Neural progenitor cell (in vitro differentiated cells): ENCODE results near the gene PCLO. TPM values are rescaled to one million over a fixed set of nuclear protein-coding genes. Genes with fewer than 3 reads are reported as not detected.
A peak's percentile ranks its signal among the peaks of the same experiment; 100 is the strongest.

Source experiments
- DNase-seq: peaks from one replicate; pipeline ENCODE4 v3.0.0-alpha.2; 2016; ENCODE audit warnings: low spot score
- H2AFZ ChIP-seq: fragments of 200-600 bp; sonication (generic); replicated peaks from 2 replicates; pipeline ENCODE4 v1.6.1; 2016; ENCODE audit warnings: antibody characterized with exemption
- H3F3A ChIP-seq: fragments of 200-600 bp; sonication (generic); 2 replicates; pipeline ENCODE4 v1.6.1; 2016; ENCODE audit warnings: antibody characterized with exemption, low read depth
- H3K27ac ChIP-seq: fragments of 200-600 bp; sonication (generic); 2 replicates; pipeline ENCODE4 v1.5.1; 2016; ENCODE audit warnings: mild to moderate bottlenecking
- H3K27me3 ChIP-seq: fragments of 200-600 bp; sonication (generic); 2 replicates; pipeline ENCODE4 v1.6.1; 2016; ENCODE audit warnings: mild to moderate bottlenecking, moderate library complexity
- H3K36me3 ChIP-seq: fragments of 200-600 bp; sonication (generic); 2 replicates; pipeline ENCODE4 v1.5.1; 2016
- H3K4me1 ChIP-seq: fragments of 200-600 bp; sonication (generic); 2 replicates; pipeline ENCODE4 v1.6.1; 2016; ENCODE audit warnings: mixed run types
- H3K4me2 ChIP-seq: fragments of 200-600 bp; sonication (generic); 2 replicates; pipeline ENCODE4 v1.6.1; 2016
- H3K4me3 ChIP-seq: fragments of 200-600 bp; sonication (generic); 2 replicates; pipeline ENCODE4 v1.5.1; 2016
- H3K79me2 ChIP-seq: fragments of 200-600 bp; sonication (generic); 2 replicates; pipeline ENCODE4 v1.6.1; 2016; ENCODE audit warnings: low read depth
- H3K9ac ChIP-seq: fragments of 200-600 bp; sonication (generic); 2 replicates; pipeline ENCODE4 v1.6.1; 2016
- H3K9me3 ChIP-seq: fragments of 200-600 bp; sonication (generic); 2 replicates; pipeline ENCODE4 v1.5.1; 2016; ENCODE audit warnings: low read depth
- H4K20me1 ChIP-seq: fragments of 200-600 bp; sonication (generic); 2 replicates; pipeline ENCODE4 v1.6.1; 2016; ENCODE audit warnings: low read depth
- H3K27ac Mint-ChIP-seq: 3 replicates; pipeline ENCODE4 v1.8.0; 2021; ENCODE audit warnings: mixed read lengths
- H3K27me3 Mint-ChIP-seq: 2 replicates; pipeline ENCODE4 v1.8.0; 2022; ENCODE audit warnings: low read depth, mild to moderate bottlenecking, inconsistent platforms, moderate library complexity, mixed read lengths; ENCODE audit not compliant: insufficient read depth
- H3K36me3 Mint-ChIP-seq: 3 replicates; pipeline ENCODE4 v1.8.0; 2021; ENCODE audit warnings: mixed read lengths
- H3K4me1 Mint-ChIP-seq: 3 replicates; pipeline ENCODE4 v1.8.0; 2021; ENCODE audit warnings: mixed read lengths
- H3K4me3 Mint-ChIP-seq: 3 replicates; pipeline ENCODE4 v1.8.0; 2021; ENCODE audit warnings: mild to moderate bottlenecking, moderate library complexity, mixed read lengths
- H3K9me3 Mint-ChIP-seq: 3 replicates; pipeline ENCODE4 v1.8.0; 2020; ENCODE audit warnings: mixed read lengths
- CTCF ChIP-seq: fragments of 200-600 bp; sonication (generic); IDR thresholded peaks from 2 replicates; pipeline ENCODE4 v1.5.1; 2017; ENCODE audit warnings: antibody characterized with exemption, mild to moderate bottlenecking
- EZH2 ChIP-seq: fragments of 200-600 bp; sonication (generic); IDR thresholded peaks from 2 replicates; pipeline ENCODE4 v1.6.1; 2017; ENCODE audit warnings: antibody characterized with exemption, mild to moderate bottlenecking, moderate library complexity
- EZH2phosphoT487 ChIP-seq: fragments of 200-600 bp; sonication (generic); IDR thresholded peaks from 2 replicates; pipeline ENCODE4 v1.6.1; 2017; ENCODE audit warnings: antibody characterized with exemption
- total RNA-seq: library from RNA; depleted of rRNA; stranded (reverse); fragments of >200 nt; gene quantifications from 2 replicates; pipeline ENCODE4 v1.2.3, GENCODE V29; 2015; ENCODE audit warnings: low replicate concordance

Gene PCLO
- total RNA-seq, 1 donor from 2014 or later, result 2.0 TPM

GRCh38 chr7:82932516-82932915, 230.2 kb downstream of the PCLO start:
- DNase-seq, result no peak
- Mint-ChIP-seq H3K36me3 (no peaks in the 10 kb centered on the region), H3K27ac (no peak overlapping the region), H3K4me1 (no peaks in the 10 kb centered on the region), H3K4me3 (no peak overlapping the region), H3K9me3 (no peaks in the 10 kb centered on the region), H3K27me3 (peaks cover 2% of the 10 kb centered on the region)
- Histone ChIP-seq H3K4me1 (no peaks in the 10 kb centered on the region), H2AFZ (no peak overlapping the region), H3K9ac (no peak overlapping the region), H3K36me3 (no peaks in the 10 kb centered on the region), H3K27me3 (no peaks in the 10 kb centered on the region), H3K79me2 (no peaks in the 10 kb centered on the region), H3K9me3 (no peaks in the 10 kb centered on the region), H3K4me2 (no peak overlapping the region), H3K4me3 (no peak overlapping the region), H4K20me1 (no peaks in the 10 kb centered on the region), H3F3A (no peaks in the 10 kb centered on the region), H3K27ac (no peak overlapping the region)
- no peak for TF ChIP-seq CTCF
- no peak for TF ChIP-seq EZH2phosphoT487
- no peak for TF ChIP-seq EZH2

GRCh38 chr7:82926477-82926876, 236.2 kb downstream of the PCLO start:
- Histone ChIP-seq H3K79me2 (no peaks in the 10 kb centered on the region), H3K27me3 (no peaks in the 10 kb centered on the region), H3F3A (no peaks in the 10 kb centered on the region), H4K20me1 (no peaks in the 10 kb centered on the region), H3K4me3 (no peak overlapping the region), H3K4me2 (no peak overlapping the region), H3K27ac (no peak overlapping the region), H3K9ac (no peak overlapping the region), H3K4me1 (no peaks in the 10 kb centered on the region), H3K36me3 (no peaks in the 10 kb centered on the region), H3K9me3 (no peaks in the 10 kb centered on the region), H2AFZ (no peak overlapping the region)
- no peaks in the 10 kb centered on the region for H3K9me3 Mint-ChIP-seq
- TF ChIP-seq EZH2 (no peak), CTCF (no peak), EZH2phosphoT487 (no peak)
- peak; percentile 45 for DNase-seq
- no peaks in the 10 kb centered on the region for H3K36me3 Mint-ChIP-seq
- H3K27ac Mint-ChIP-seq, result peak overlapping the region; percentile 69
- H3K27me3 Mint-ChIP-seq, result peaks cover 5% of the 10 kb centered on the region
- H3K4me1 Mint-ChIP-seq, result peaks cover 7% of the 10 kb centered on the region
- no peak overlapping the region for H3K4me3 Mint-ChIP-seq

GRCh38 chr7:82925331-82925730, 237.4 kb downstream of the PCLO start:
- H3K36me3 Mint-ChIP-seq, result no peaks in the 10 kb centered on the region
- H3K27me3 Mint-ChIP-seq, result peaks cover 5% of the 10 kb centered on the region
- H3K9me3 Mint-ChIP-seq, result no peaks in the 10 kb centered on the region
- H3K27ac Mint-ChIP-seq, result no peak overlapping the region
- DNase-seq, result no peak
- Histone ChIP-seq H3K4me2 (no peak overlapping the region), H2AFZ (no peak overlapping the region), H3F3A (no peaks in the 10 kb centered on the region), H3K79me2 (no peaks in the 10 kb centered on the region), H3K9ac (no peak overlapping the region), H4K20me1 (no peaks in the 10 kb centered on the region), H3K27ac (no peak overlapping the region), H3K4me1 (no peaks in the 10 kb centered on the region), H3K36me3 (no peaks in the 10 kb centered on the region), H3K27me3 (no peaks in the 10 kb centered on the region), H3K4me3 (no peak overlapping the region), H3K9me3 (no peaks in the 10 kb centered on the region)
- H3K4me3 Mint-ChIP-seq, result no peak overlapping the region
- peaks cover 7% of the 10 kb centered on the region for H3K4me1 Mint-ChIP-seq
- no peak for TF ChIP-seq EZH2
- no peak for TF ChIP-seq EZH2phosphoT487
- no peak for TF ChIP-seq CTCF

- Histone ChIP-seq H3K27ac (no peak overlapping the region), H3K4me1 (no peaks in the 10 kb centered on the region), H3K79me2 (no peaks in the 10 kb centered on the region), H4K20me1 (no peaks in the 10 kb centered on the region), H3K4me3 (no peak overlapping the region), H3K9ac (no peak overlapping the region), H2AFZ (no peak overlapping the region), H3K4me2 (no peak overlapping the region), H3K9me3 (no peaks in the 10 kb centered on the region), H3K27me3 (no peaks in the 10 kb centered on the region), H3K36me3 (no peaks in the 10 kb centered on the region), H3F3A (no peaks in the 10 kb centered on the region)
- Mint-ChIP-seq H3K4me1 (no peaks in the 10 kb centered on the region), H3K9me3 (no peaks in the 10 kb centered on the region), H3K4me3 (no peak overlapping the region), H3K27ac (no peak overlapping the region), H3K27me3 (no peaks in the 10 kb centered on the region), H3K36me3 (no peaks in the 10 kb centered on the region)
- DNase-seq, result no peak
- TF ChIP-seq CTCF (no peak), EZH2phosphoT487 (no peak), EZH2 (no peak)
Measured at GRCh38 chr7:82906502-82906901, 256.2 kb downstream of the PCLO start.
